Sigmoid colon (tissue), 7 donors: ENCODE measurements around the gene U2AF2. TPM values are rescaled to one million over a fixed set of nuclear protein-coding genes. Genes with fewer than 3 reads are reported as not detected.

Source experiments
- DNase-seq: peaks from one replicate; pipeline ENCODE4 v3.0.0-alpha.2; 2019
- H3K27ac ChIP-seq, 4 donors: fragments of 200-600 bp; sonication (generic); one replicate each; pipeline ENCODE4 v1.5.1; 2016 to 2019; ENCODE audit warnings: mild to moderate bottlenecking in 1 of 4
- H3K27me3 ChIP-seq, 3 donors: fragments of 200-600 bp; sonication (generic); one replicate each; pipeline ENCODE4 v1.5.1; 2019; ENCODE audit warnings: mild to moderate bottlenecking in 1 of 3
- H3K36me3 ChIP-seq, 4 donors: fragments of 200-600 bp; sonication (generic); one replicate each; pipeline ENCODE4 v1.5.1; 2016 to 2019
- H3K4me1 ChIP-seq, 4 donors: fragments of 200-600 bp; sonication (generic); one replicate each; pipeline ENCODE4 v1.5.1; 2017 to 2019
- H3K4me3 ChIP-seq, 4 donors: fragments of 200-600 bp; sonication (generic); one replicate each; pipeline ENCODE4 v1.5.1; 2017 to 2019; ENCODE audit warnings: mild to moderate bottlenecking in 2 of 4, moderate library complexity in 1 of 4
- H3K9me3 ChIP-seq, 4 donors: fragments of 200-600 bp in 3 of 4; sonication (generic) in 3 of 4; one replicate each; pipeline versions ENCODE4 v1.5.1 to v1.6.1; 2013 to 2019
- EP300 ChIP-seq, 4 donors: sonication (generic); formaldehyde crosslinking; IDR thresholded peaks; one replicate each; pipeline ENCODE4 v1.6.1; 2017; ENCODE audit warnings: antibody characterized with exemption in 4 of 4
- POLR2A ChIP-seq, 2 donors: fragments of 450-650 bp; IDR thresholded peaks; one replicate each; pipeline ENCODE4 v1.6.1; 2016; ENCODE audit warnings: antibody characterized with exemption in 2 of 2, mild to moderate bottlenecking in 2 of 2, moderate library complexity in 2 of 2
- POLR2AphosphoS5 ChIP-seq, 4 donors: sonication (generic); formaldehyde crosslinking; IDR thresholded peaks; one replicate each; pipeline ENCODE4 v1.6.1; 2017; ENCODE audit warnings: antibody characterized with exemption in 4 of 4
- WGBS, 2 donors: extraction: QIAGEN DNeasy Blood & Tissue Kit; methylation state at CpG; one replicate each; pipeline ENCODE4 v1.1.7; 2013; 5-methylcytosine and 5-hydroxymethylcytosine counted together
- intact Hi-C: fragments of 100-400 bp; cut with DNase I; formaldehyde crosslinking; loops from one replicate; pipeline ENCODE4 v1.15.1; 2023
- polyA plus RNA-seq, 3 donors: library from polyadenylated mRNA; stranded (reverse); fragments of 200-250 nt; gene quantifications; one replicate each; pipeline ENCODE4 v1.2.3, GENCODE V29; 2013
- total RNA-seq, 4 donors: library from RNA; depleted of rRNA; stranded (reverse); fragments of >200 nt; gene quantifications; one replicate each; pipeline ENCODE4 v1.1.0, GENCODE V29; 2016
- TF ChIP-seq, protein P1 (sequence below), 4 experiments: fragments of 450-650 bp in 3 of 4; fragments of 200-600 bp in 1 of 4; IDR thresholded peaks; one replicate each; pipeline ENCODE4 v1.5.1; 2016 to 2019; ENCODE audit warnings: antibody characterized with exemption in 4 of 4, mild to moderate bottlenecking in 3 of 4, moderate library complexity in 2 of 4
- donor health status: healthy with polysubstance abuse.
- donor health status: Bipolar disorder and iron deficiency.
- donor health status: healthy.

Gene U2AF2
- total and polyA plus RNA-seq, 7 donors, result 52.1 to 162 (median 79.7) TPM

- H3K27me3 ChIP-seq, result no peaks in the 10 kb centered on the region
- TF ChIP-seq EP300 (IDR thresholded peaks at IDR 0.05) (no peak), POLR2AphosphoS5 (IDR thresholded peaks at IDR 0.05) (no peak), POLR2A (IDR thresholded peaks at IDR 0.05) (no peak)
- TF ChIP-seq, protein P1, sequence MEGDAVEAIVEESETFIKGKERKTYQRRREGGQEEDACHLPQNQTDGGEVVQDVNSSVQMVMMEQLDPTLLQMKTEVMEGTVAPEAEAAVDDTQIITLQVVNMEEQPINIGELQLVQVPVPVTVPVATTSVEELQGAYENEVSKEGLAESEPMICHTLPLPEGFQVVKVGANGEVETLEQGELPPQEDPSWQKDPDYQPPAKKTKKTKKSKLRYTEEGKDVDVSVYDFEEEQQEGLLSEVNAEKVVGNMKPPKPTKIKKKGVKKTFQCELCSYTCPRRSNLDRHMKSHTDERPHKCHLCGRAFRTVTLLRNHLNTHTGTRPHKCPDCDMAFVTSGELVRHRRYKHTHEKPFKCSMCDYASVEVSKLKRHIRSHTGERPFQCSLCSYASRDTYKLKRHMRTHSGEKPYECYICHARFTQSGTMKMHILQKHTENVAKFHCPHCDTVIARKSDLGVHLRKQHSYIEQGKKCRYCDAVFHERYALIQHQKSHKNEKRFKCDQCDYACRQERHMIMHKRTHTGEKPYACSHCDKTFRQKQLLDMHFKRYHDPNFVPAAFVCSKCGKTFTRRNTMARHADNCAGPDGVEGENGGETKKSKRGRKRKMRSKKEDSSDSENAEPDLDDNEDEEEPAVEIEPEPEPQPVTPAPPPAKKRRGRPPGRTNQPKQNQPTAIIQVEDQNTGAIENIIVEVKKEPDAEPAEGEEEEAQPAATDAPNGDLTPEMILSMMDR (IDR thresholded peaks at IDR 0.05), result no peak
- H3K4me1 ChIP-seq, result peaks cover 0 to 12% (median 9%) of the 10 kb centered on the region in 4 donors
- no peaks in the 10 kb centered on the region for H3K9me3 ChIP-seq
- no peak for DNase-seq
- H3K27ac ChIP-seq, result no peak overlapping the region
- H3K4me3 ChIP-seq, result no peak overlapping the region
- WGBS, 2 donors, result 91 to 94% methylated on average over 20 of the region's 20 CpGs
- intact Hi-C loops, result no loop called here
- H3K36me3 ChIP-seq, result peaks cover 61 to 97% (median 81%) of the 10 kb centered on the region in 4 donors
These were observed 9.2 kb downstream of the U2AF2 start for GRCh38 chr19:55663846-55664536.

DNA sequence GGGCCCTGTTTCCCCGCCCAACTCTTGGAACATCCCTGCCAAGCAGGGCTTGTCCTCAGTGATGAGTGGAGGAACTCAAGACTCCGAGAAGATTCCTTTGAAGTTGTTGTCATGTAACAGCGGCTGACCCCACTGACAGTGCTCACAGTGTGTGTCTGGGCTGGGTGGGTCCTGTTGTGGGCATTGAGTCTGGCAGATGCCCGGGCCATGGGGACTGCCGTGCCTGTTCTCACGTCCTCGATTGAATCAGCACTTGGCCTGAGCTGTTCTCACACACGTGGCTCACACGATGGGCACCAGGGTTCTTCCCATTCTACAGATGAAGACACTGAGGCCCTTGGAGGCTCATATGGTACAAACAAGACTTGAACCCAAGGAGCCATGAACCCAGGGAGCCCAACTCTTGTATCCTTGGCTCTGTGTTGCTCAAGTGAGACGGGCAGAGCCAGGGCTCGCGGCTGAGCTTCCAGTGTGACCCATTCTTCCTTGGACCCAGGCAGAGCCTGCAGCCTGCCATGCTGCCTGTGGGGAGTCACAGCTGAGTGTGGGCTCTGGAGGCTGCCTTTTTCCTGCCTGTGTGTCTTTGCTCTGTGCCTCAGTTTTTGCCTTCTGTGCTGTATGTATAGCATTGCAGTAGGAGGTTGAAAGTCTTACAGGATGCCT is 11.6 kb downstream of the U2AF2 start:
- H3K4me3 ChIP-seq, result no peak overlapping the region
- no peak for DNase-seq
- intact Hi-C loops, result no loop called here
- H3K4me1 ChIP-seq, result no peaks in the 10 kb centered on the region
- no peak overlapping the region for H3K27ac ChIP-seq
- H3K27me3 ChIP-seq, result no peaks in the 10 kb centered on the region
- WGBS, 2 donors, result 87 to 93% methylated on average over 12 of the region's 12 CpGs
- H3K36me3 ChIP-seq, result peaks cover 64 to 95% (median 84%) of the 10 kb centered on the region in 4 donors
- TF ChIP-seq EP300 (IDR thresholded peaks at IDR 0.05) (no peak), POLR2A (IDR thresholded peaks at IDR 0.05) (no peak), POLR2AphosphoS5 (IDR thresholded peaks at IDR 0.05) (no peak)
- TF ChIP-seq, protein P1 (IDR thresholded peaks at IDR 0.05), result no peak
- no peaks in the 10 kb centered on the region for H3K9me3 ChIP-seq

DNA sequence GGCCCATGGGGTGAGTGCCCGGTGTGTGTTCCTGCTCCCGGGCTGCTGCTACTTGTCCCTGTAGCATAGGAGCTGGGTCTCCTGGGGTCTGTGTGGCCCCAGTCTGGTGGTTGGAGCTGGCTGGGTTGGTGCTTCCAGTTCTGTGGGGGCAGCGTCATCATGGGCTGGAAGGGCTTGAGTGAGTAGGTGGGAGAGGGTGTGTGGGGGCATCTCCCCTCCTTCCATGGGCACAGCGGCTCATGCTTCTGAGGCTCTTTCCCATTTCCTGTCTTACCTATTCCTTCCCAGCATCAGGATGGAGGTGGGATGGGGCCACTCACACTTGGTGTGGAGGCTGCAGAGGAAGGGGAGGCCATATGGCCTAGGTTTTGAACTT is 12.2 kb downstream of the U2AF2 start:
- no peak for DNase-seq
- peaks cover 59 to 90% (median 79%) of the 10 kb centered on the region in 4 donors for H3K36me3 ChIP-seq
- intact Hi-C loops, result no loop called here
- TF ChIP-seq, protein P1 (IDR thresholded peaks at IDR 0.05), result no peak
- TF ChIP-seq POLR2A (IDR thresholded peaks at IDR 0.05), result no peak
- no peak for TF ChIP-seq EP300 (IDR thresholded peaks at IDR 0.05)
- TF ChIP-seq POLR2AphosphoS5 (IDR thresholded peaks at IDR 0.05), result no peak
- WGBS, 2 donors, result 88 to 94% methylated on average over 4 of the region's 4 CpGs
- no peak overlapping the region for H3K4me3 ChIP-seq
- H3K9me3 ChIP-seq, result no peaks in the 10 kb centered on the region
- no peaks in the 10 kb centered on the region for H3K4me1 ChIP-seq
- no peaks in the 10 kb centered on the region for H3K27me3 ChIP-seq
- H3K27ac ChIP-seq, result no peak overlapping the region

- no peaks in the 10 kb centered on the region for H3K4me1 ChIP-seq
- WGBS, 2 donors, result 83 to 90% methylated on average over 12 of the region's 12 CpGs
- H3K9me3 ChIP-seq, result no peaks in the 10 kb centered on the region
These were observed 12.7 kb downstream of the U2AF2 start for GRCh38 chr19:55667511-55667910.

More at GRCh38 chr19:55667511-55667910, 12.7 kb downstream of the U2AF2 start:
- intact Hi-C loops, result no loop called here
- Histone ChIP-seq H3K36me3 (peaks cover 58 to 88% (median 76%) of the 10 kb centered on the region in 4 donors), H3K4me3 (no peak overlapping the region), H3K27me3 (no peaks in the 10 kb centered on the region), H3K27ac (no peak overlapping the region)
- TF ChIP-seq, protein P1 (IDR thresholded peaks at IDR 0.05), result no peak
- TF ChIP-seq EP300 (IDR thresholded peaks at IDR 0.05), result no peak
- TF ChIP-seq POLR2A (IDR thresholded peaks at IDR 0.05), result no peak
- TF ChIP-seq POLR2AphosphoS5 (IDR thresholded peaks at IDR 0.05), result no peak
- no peak for DNase-seq
